GM23338 (cell line): ENCODE results near the gene ATG4B. TPM values are rescaled to one million over a fixed set of nuclear protein-coding genes. Genes with fewer than 3 reads are reported as not detected.
A peak's percentile ranks its signal among the peaks of the same experiment; 100 is the strongest.

ENCODE experiments used
- ATAC-seq: fragments of 200-7000 bp; cut with Tn5 transposase; 3 replicates; pipeline ENCODE4 v1.9.1; 2020
- DNase-seq: peaks from one replicate; pipeline ENCODE4 v3.0.0-alpha.2; 2015; ENCODE audit warnings: low spot score
- H2AFZ ChIP-seq: fragments of 200-600 bp; sonication (generic); 2 replicates; pipeline ENCODE4 v1.8.0; 2016; ENCODE audit warnings: antibody characterized with exemption, mild to moderate bottlenecking, moderate library complexity
- H3F3A ChIP-seq: fragments of 200-600 bp; sonication (generic); replicated peaks from 2 replicates; pipeline ENCODE4 v1.8.0; 2017; ENCODE audit warnings: antibody characterized with exemption, mixed run types, low read depth
- H3K27ac ChIP-seq: fragments of 200-600 bp; sonication (generic); 2 replicates; pipeline ENCODE4 v1.6.1; 2016; ENCODE audit warnings: low read depth
- H3K27me3 ChIP-seq: fragments of 200-600 bp; sonication (generic); 2 replicates; pipeline ENCODE4 v1.8.0; 2016; ENCODE audit warnings: mild to moderate bottlenecking, mixed run types, moderate library complexity; ENCODE audit not compliant: insufficient read depth
- H3K36me3 ChIP-seq: fragments of 200-600 bp; sonication (generic); 2 replicates; pipeline ENCODE4 v1.8.0; 2016; ENCODE audit warnings: mild to moderate bottlenecking; ENCODE audit not compliant: insufficient read depth
- H3K4me1 ChIP-seq: fragments of 200-600 bp; sonication (generic); 2 replicates; pipeline ENCODE4 v1.8.0; 2016; ENCODE audit warnings: mild to moderate bottlenecking, moderate library complexity; ENCODE audit not compliant: insufficient read depth
- H3K4me2 ChIP-seq: fragments of 200-600 bp; sonication (generic); 2 replicates; pipeline ENCODE4 v1.7.1; 2017; ENCODE audit warnings: mixed run types
- H3K4me3 ChIP-seq: fragments of 200-600 bp; sonication (generic); 2 replicates; pipeline ENCODE4 v1.6.1; 2016; ENCODE audit warnings: mixed run types
- H3K79me2 ChIP-seq: fragments of 200-600 bp; sonication (generic); replicated peaks from 2 replicates; pipeline ENCODE4 v1.8.0; 2017; ENCODE audit warnings: mild to moderate bottlenecking; ENCODE audit not compliant: insufficient read depth
- H3K9me2 ChIP-seq: fragments of 200-600 bp; sonication (generic); 2 replicates; pipeline ENCODE4 v1.8.0; 2017; ENCODE audit not compliant: insufficient read depth
- H4K20me1 ChIP-seq: fragments of 200-600 bp; sonication (generic); replicated peaks from 2 replicates; pipeline ENCODE4 v1.8.0; 2017; ENCODE audit warnings: mild to moderate bottlenecking; ENCODE audit not compliant: insufficient read depth
- H3K27ac Mint-ChIP-seq: 2 replicates; pipeline ENCODE4 v1.8.0; 2020; ENCODE audit warnings: inconsistent platforms, mild to moderate bottlenecking, moderate library complexity, mixed read lengths
- H3K27me3 Mint-ChIP-seq: 3 replicates; pipeline ENCODE4 v1.8.0; 2022; ENCODE audit warnings: low read depth, mild to moderate bottlenecking, moderate library complexity, mixed read lengths, inconsistent platforms; ENCODE audit not compliant: insufficient read depth, poor library complexity
- H3K36me3 Mint-ChIP-seq: 3 replicates; pipeline ENCODE4 v1.8.0; 2021; ENCODE audit warnings: low read depth, mild to moderate bottlenecking, inconsistent platforms, moderate library complexity, mixed read lengths
- H3K4me1 Mint-ChIP-seq: 3 replicates; pipeline ENCODE4 v1.8.0; 2020; ENCODE audit warnings: mild to moderate bottlenecking, inconsistent platforms, mixed read lengths
- H3K4me3 Mint-ChIP-seq: 3 replicates; pipeline ENCODE4 v1.8.0; 2021; ENCODE audit warnings: moderate library complexity, mild to moderate bottlenecking, inconsistent platforms, mixed read lengths
- H3K9me3 Mint-ChIP-seq: 3 replicates; pipeline ENCODE4 v1.8.0; 2020; ENCODE audit warnings: moderate library complexity, mild to moderate bottlenecking, inconsistent platforms, mixed read lengths
- CREB1 ChIP-seq: fragments of 250-450 bp; sonication (Bioruptor Pico); IDR thresholded peaks from 2 replicates; pipeline ENCODE4 v1.5.0; 2020; ENCODE audit warnings: low read depth, mild to moderate bottlenecking, moderate library complexity
- CTCF ChIP-seq, 2 experiments: fragments of 200-600 bp in 1 of 2; sonication (generic) in 1 of 2; conservative IDR thresholded peaks; 2 replicates each; pipeline versions ENCODE4 v1.5.1 to v1.6.1; 2016 to 2017; ENCODE audit warnings: antibody characterized with exemption in 2 of 2, low read depth in 2 of 2, mild to moderate bottlenecking in 2 of 2, moderate library complexity in 1 of 2
- ETS1 ChIP-seq: IDR thresholded peaks from 2 replicates; pipeline ENCODE4 v1.6.1; 2016; ENCODE audit warnings: antibody characterized with exemption
- EZH2 ChIP-seq: fragments of 200-600 bp; sonication (generic); IDR thresholded peaks from one replicate; pipeline ENCODE4 v1.8.0; 2017; ENCODE audit warnings: antibody characterized with exemption, mild to moderate bottlenecking, low read depth; ENCODE audit not compliant: unreplicated experiment
- EZH2phosphoT487 ChIP-seq: fragments of 200-600 bp; sonication (generic); IDR thresholded peaks from one replicate; pipeline ENCODE4 v1.8.1; 2018; ENCODE audit warnings: antibody characterized with exemption; ENCODE audit not compliant: unreplicated experiment
- JUNB ChIP-seq: IDR thresholded peaks from one replicate; pipeline ENCODE4 v1.6.1; 2016; ENCODE audit warnings: antibody characterized with exemption; ENCODE audit not compliant: unreplicated experiment
- NANOG ChIP-seq: IDR thresholded peaks from 2 replicates; pipeline ENCODE4 v1.6.1; 2016; ENCODE audit warnings: antibody characterized with exemption, borderline replicate concordance
- REST ChIP-seq: IDR thresholded peaks from one replicate; pipeline ENCODE4 v1.6.1; 2018; ENCODE audit warnings: antibody characterized with exemption; ENCODE audit not compliant: unreplicated experiment
- ZNF331 ChIP-seq: fragments of 250-450 bp; sonication (Bioruptor Pico); IDR thresholded peaks from 2 replicates; pipeline ENCODE4 v1.5.0; 2020; ENCODE audit warnings: low read depth, mild to moderate bottlenecking, moderate library complexity
- polyA plus RNA-seq: library from polyadenylated mRNA; unstranded; fragments of >200 nt; fragmentation: Nextera tagmentation; extraction: Ambion mirVana; gene quantifications from 2 replicates; pipeline ENCODE4 v1.2.1, GENCODE V29; 2016
- total RNA-seq: library from RNA; depleted of rRNA; stranded (reverse); fragments of >200 nt; shearing (Covaris generic); gene quantifications from 2 replicates; pipeline ENCODE4 v1.2.3, GENCODE V29; 2014

ATG4B gene
- total and polyA plus RNA-seq, 2 experiments from 2014 or later: 102 to 104 TPM

DNA sequence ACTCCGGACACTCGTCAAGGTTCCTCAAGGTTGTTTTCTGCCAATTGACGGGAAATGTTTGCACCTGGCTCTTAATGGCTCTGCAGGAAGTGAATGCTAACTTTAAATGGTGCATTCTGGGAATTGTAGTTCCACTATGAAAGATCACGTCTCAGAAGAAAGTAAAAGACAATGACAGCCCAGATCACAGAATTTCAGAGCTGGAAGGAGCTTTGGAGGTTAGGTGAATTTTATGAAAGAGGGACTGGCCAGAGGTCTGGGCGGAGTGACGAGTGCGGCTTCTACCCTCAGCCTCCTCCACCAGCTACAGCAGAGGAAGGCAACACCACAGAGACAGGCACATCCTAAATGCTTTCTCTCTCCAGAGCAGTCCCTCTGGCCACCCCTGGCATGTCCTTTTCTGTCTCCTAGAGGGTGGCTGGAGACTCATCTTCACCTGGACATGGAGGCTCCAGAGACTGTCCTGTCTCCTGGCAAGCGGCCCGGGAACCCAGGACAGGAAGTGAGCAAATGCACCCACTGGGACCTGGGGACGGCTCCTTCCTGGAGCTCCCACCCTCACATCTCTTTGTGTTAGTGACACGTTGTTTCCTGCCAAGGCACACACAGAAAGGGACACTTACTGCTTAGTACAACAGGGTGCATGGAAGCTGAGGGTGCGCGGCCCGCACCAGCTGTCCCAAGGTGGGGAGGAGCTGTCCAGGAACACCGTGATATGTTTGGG is 19.9 kb upstream of the ATG4B start:
- H3K27ac Mint-ChIP-seq: peak overlapping the region; percentile 52; the same call in 1 of the 2 replicates
- H3K36me3 Mint-ChIP-seq: peaks cover 16% of the 10 kb centered on the region
- H3K27ac ChIP-seq: peak overlapping the region; percentile 11
- peaks cover 2% of the 10 kb centered on the region for H3K27me3 Mint-ChIP-seq
- peaks cover 6% of the 10 kb centered on the region; the same call in 1 of the 2 replicates for H3K4me1 ChIP-seq
- H4K20me1 ChIP-seq: peaks cover 12% of the 10 kb centered on the region; the same call in 1 of the 2 replicates
- H3K4me1 Mint-ChIP-seq: peaks cover 23% of the 10 kb centered on the region
- H3K79me2 ChIP-seq: peaks cover 78% of the 10 kb centered on the region
- peak overlapping the region; percentile 35 for H3K4me3 Mint-ChIP-seq
- H3K4me3 ChIP-seq: no peak overlapping the region
- H2AFZ ChIP-seq: no peak overlapping the region
- peaks cover 6% of the 10 kb centered on the region; the same call in 1 of the 2 replicates for H3F3A ChIP-seq
- peaks cover 9% of the 10 kb centered on the region; the same call in 2 of the 3 replicates for H3K9me3 Mint-ChIP-seq
- TF ChIP-seq EZH2: no peak
- TF ChIP-seq CREB1 (CRISPR knock-in tag): no peak
- TF ChIP-seq CTCF (conservative IDR thresholded peaks at IDR 0.05; ENCODE audit: low read depth in 2 of 2): no peak
- TF ChIP-seq ZNF331 (CRISPR knock-in tag): no peak
- no peak for TF ChIP-seq REST
- no peak for TF ChIP-seq EZH2phosphoT487
- peak; percentile 69; the same call in 1 of the 2 replicates for TF ChIP-seq ETS1
- TF ChIP-seq NANOG: peak; percentile 37; the same call in 1 of the 2 replicates
- TF ChIP-seq JUNB: no peak
- H3K27me3 ChIP-seq: no peaks in the 10 kb centered on the region
- ATAC-seq (peak; percentile 77), DNase-seq (peak; percentile 91)
- H3K9me2 ChIP-seq: no peaks in the 10 kb centered on the region
- H3K4me2 ChIP-seq: no peak overlapping the region
- no peaks in the 10 kb centered on the region for H3K36me3 ChIP-seq
